SK-N-SH (cell line): ENCODE measurements around the gene GNAS. TPM values are rescaled to one million over a fixed set of nuclear protein-coding genes. Genes with fewer than 3 reads are reported as not detected.

ENCODE experiments used
- CTCF ChIA-PET: fragments of 300-600, 350-600 bp; formaldehyde crosslinking; extraction: SDS; loops from one replicate; lab custom pipeline; 2021; lab: Yijun Ruan, JAX
- POLR2A ChIA-PET: fragments of 350-600 bp; sonication (Branson Sonifier 250); formaldehyde crosslinking; extraction: SDS; loops from one replicate; lab custom pipeline; 2020; ENCODE audit warnings: antibody characterized with exemption, inconsistent platforms; lab: Yijun Ruan, JAX
- DNase-seq: peaks from one replicate; pipeline ENCODE4 v3.0.0; 2012
- H2AFZ ChIP-seq: fragments of 200-600 bp; sonication (generic); 2 replicates; pipeline ENCODE4 v1.8.1; 2016; ENCODE audit warnings: antibody characterized with exemption, mild to moderate bottlenecking, low read depth
- H3F3A ChIP-seq: fragments of 200-600 bp; sonication (generic); replicated peaks from 2 replicates; pipeline ENCODE3; 2016; ENCODE audit warnings: antibody characterized with exemption, mild to moderate bottlenecking; ENCODE audit not compliant: insufficient read depth
- H3K27ac ChIP-seq, 2 experiments: fragments of 200-500 bp in 1 of 2; fragments of 200-600 bp in 1 of 2; sonication (Bioruptor generic) in 1 of 2; sonication (generic), shearing (Covaris generic) in 1 of 2; 2 replicates each; pipeline versions ENCODE4 v1.5.1 to v1.6.1; 2014 to 2016; ENCODE audit warnings: low read depth in 2 of 2, inconsistent platforms in 1 of 2, low read length in 1 of 2, mild to moderate bottlenecking in 1 of 2, mixed read lengths in 1 of 2
- H3K27me3 ChIP-seq: fragments of 200-600 bp; sonication (generic), shearing (Covaris generic); 2 replicates; pipeline ENCODE4 v1.6.1; 2016; ENCODE audit warnings: mixed run types; ENCODE audit not compliant: insufficient read depth
- H3K36me3 ChIP-seq, 2 experiments: fragments of 200-500 bp in 1 of 2; fragments of 200-600 bp in 1 of 2; sonication (Bioruptor generic) in 1 of 2; sonication (generic) in 1 of 2; replicated peaks in 1 of 2; 2 replicates each; pipeline versions ENCODE3 to v1.5.1; 2014 to 2016; ENCODE audit warnings: low read length in 1 of 2, mild to moderate bottlenecking in 1 of 2; ENCODE audit not compliant: insufficient read depth in 2 of 2, control insufficient read depth in 1 of 2
- H3K4me1 ChIP-seq, 2 experiments: fragments of 200-500 bp in 1 of 2; fragments of 200-600 bp in 1 of 2; sonication (Bioruptor generic) in 1 of 2; sonication (generic), shearing (Covaris generic) in 1 of 2; 2 replicates each; pipeline versions ENCODE4 v1.5.1 to v1.6.1; 2014 to 2016; ENCODE audit warnings: low read depth in 1 of 2, low read length in 1 of 2, mixed run types in 1 of 2; ENCODE audit not compliant: insufficient read depth in 2 of 2, control insufficient read depth in 1 of 2
- H3K4me2 ChIP-seq: fragments of 200-600 bp; sonication (generic), shearing (Covaris generic); 2 replicates; pipeline ENCODE4 v1.6.1; 2017; ENCODE audit warnings: mixed run types
- H3K4me3 ChIP-seq, 2 experiments: fragments of 200-500 bp in 1 of 2; fragments of 200-600 bp in 1 of 2; sonication (Bioruptor generic) in 1 of 2; sonication (generic), shearing (Covaris generic) in 1 of 2; 2 replicates each; pipeline versions ENCODE4 v1.5.1 to v1.8.1; 2014 to 2016; ENCODE audit warnings: low read depth in 2 of 2, inconsistent platforms in 1 of 2, low read length in 1 of 2, mild to moderate bottlenecking in 1 of 2, mixed read lengths in 1 of 2, moderate library complexity in 1 of 2
- H3K79me2 ChIP-seq: fragments of 200-600 bp; sonication (generic); 2 replicates; pipeline ENCODE4 v1.8.1; 2017; ENCODE audit warnings: mild to moderate bottlenecking; ENCODE audit not compliant: insufficient read depth
- H3K9ac ChIP-seq: fragments of 200-600 bp; sonication (generic); 2 replicates; pipeline ENCODE4 v1.6.1; 2017; ENCODE audit warnings: mixed run types
- H3K9me2 ChIP-seq: fragments of 200-600 bp; sonication (generic); 2 replicates; pipeline ENCODE4 v1.6.1; 2017; ENCODE audit warnings: mixed run types
- H3K9me3 ChIP-seq: fragments of 200-600 bp; sonication (generic); 2 replicates; pipeline ENCODE4 v1.6.1; 2017; ENCODE audit warnings: mixed run types, mild to moderate bottlenecking, moderate library complexity
- H4K20me1 ChIP-seq: fragments of 200-600 bp; sonication (generic); 2 replicates; pipeline ENCODE4 v1.6.1; 2017; ENCODE audit warnings: mild to moderate bottlenecking, mixed run types; ENCODE audit not compliant: insufficient read depth
- CHD2 ChIP-seq: fragments of 150-350 bp; IDR thresholded peaks from 2 replicates; pipeline ENCODE4 v1.6.1; 2018; ENCODE audit warnings: low read length; ENCODE audit not compliant: partially characterized antibody
- CTCF ChIP-seq: fragments of 200-600 bp; sonication (generic); IDR thresholded peaks from 2 replicates; pipeline ENCODE4 v1.6.1; 2017; ENCODE audit warnings: antibody characterized with exemption, mild to moderate bottlenecking, moderate library complexity
- EP300 ChIP-seq, 2 experiments: IDR thresholded peaks; 2 replicates each; pipeline versions ENCODE4 v1.4.0 to v1.6.1; 2012; ENCODE audit warnings: borderline replicate concordance in 1 of 2, low read depth in 1 of 2, low read length in 1 of 2
- FOSL2 ChIP-seq: IDR thresholded peaks from 2 replicates; pipeline ENCODE4 v1.4.0; 2012; ENCODE audit warnings: low read depth, mild to moderate bottlenecking, moderate library complexity, borderline replicate concordance
- FOXM1 ChIP-seq: IDR thresholded peaks from 2 replicates; pipeline ENCODE4 v1.4.0; 2012; ENCODE audit warnings: low read depth, mild to moderate bottlenecking
- JUND ChIP-seq: IDR thresholded peaks from 2 replicates; pipeline ENCODE4 v1.4.0; 2012
- MXI1 ChIP-seq: IDR thresholded peaks from 2 replicates; pipeline ENCODE4 v1.6.1; 2012; ENCODE audit warnings: mild to moderate bottlenecking, low read depth, low read length, improper control_type of control experiment
- NFIC ChIP-seq: IDR thresholded peaks from 2 replicates; pipeline ENCODE4 v1.4.0; 2012; ENCODE audit warnings: borderline replicate concordance
- NRF1 ChIP-seq: IDR thresholded peaks from 2 replicates; pipeline ENCODE4 v1.6.1; 2012; ENCODE audit warnings: low read depth, mild to moderate bottlenecking, low read length
- PBX3 ChIP-seq: IDR thresholded peaks from 2 replicates; pipeline ENCODE4; 2012
- POLR2AphosphoS5 ChIP-seq: IDR thresholded peaks from 2 replicates; pipeline ENCODE4 v1.6.1; 2012; ENCODE audit warnings: low read depth, low read length
- RAD21 ChIP-seq: IDR thresholded peaks from 2 replicates; pipeline ENCODE4 v1.6.1; 2012; ENCODE audit warnings: mild to moderate bottlenecking, low read length
- RCOR1 ChIP-seq: fragments of 150-350 bp; IDR thresholded peaks from 2 replicates; pipeline ENCODE4 v1.6.1; 2017; ENCODE audit warnings: antibody characterized with exemption, low read length
- REST ChIP-seq: IDR thresholded peaks from 2 replicates; pipeline ENCODE4 v1.6.1; 2012; ENCODE audit warnings: mild to moderate bottlenecking, low read depth, low read length, moderate library complexity
- TAF1 ChIP-seq: IDR thresholded peaks from 2 replicates; pipeline ENCODE4 v1.6.1; 2012; ENCODE audit warnings: low read depth, mild to moderate bottlenecking, low read length, moderate library complexity, borderline replicate concordance
- TCF12 ChIP-seq: IDR thresholded peaks from 2 replicates; pipeline ENCODE4 v1.4.0; 2012
- USF1 ChIP-seq: IDR thresholded peaks from 2 replicates; pipeline ENCODE4 v1.4.0; 2012; ENCODE audit warnings: low read depth, borderline replicate concordance
- USF2 ChIP-seq: fragments of 150-350 bp; IDR thresholded peaks from 2 replicates; pipeline ENCODE4 v1.6.1; 2017; ENCODE audit warnings: antibody characterized with exemption, low read length, low read depth, borderline replicate concordance
- YY1 ChIP-seq: IDR thresholded peaks from 2 replicates; pipeline ENCODE4 v1.4.0; 2012; ENCODE audit warnings: low read depth, mild to moderate bottlenecking
- ZBTB33 ChIP-seq: IDR thresholded peaks from 2 replicates; pipeline ENCODE4 v1.4.0; 2012; ENCODE audit warnings: low read depth, borderline replicate concordance
- WGBS: methylation state at CpG from one replicate; pipeline ENCODE4 v1.1.6; 2017; ENCODE audit warnings: low lambda C conversion rate; 5-methylcytosine and 5-hydroxymethylcytosine counted together
- polyA plus RNA-seq, 3 experiments: library from polyadenylated mRNA; depleted of rRNA; stranded (reverse); fragments of >200 nt; gene quantifications; 2 replicates each; pipeline ENCODE4 v1.2.3, GENCODE V29; 2012

The GNAS gene
- polyA plus RNA-seq, 1 of the 3 experiments (the other 2 are of a cell fraction): 1,562 TPM

GRCh38 chr20:58870293-58871014 lies 17.9 kb downstream of the GNAS start (continued):
- TF ChIP-seq ZBTB33: no peak
- TF ChIP-seq RAD21: peak; percentile 96
- no peak for TF ChIP-seq USF2
- TF ChIP-seq, all 33 proteins: peak for 4

GRCh38 chr20:58871533-58872102 lies 19.1 kb downstream of the GNAS start:
- ChIA-PET POLR2A (interaction anchor here (1.3 kb wide), 1 partner anchor 20 kb away, joined by 3 read pairs; no protein-coding TSS in a partner anchor), CTCF (interaction anchor here (1.2 to 4.7 kb wide), 7 partner anchors 12 to 583 kb away, joined by 3 to 47 read pairs (median 12); no protein-coding TSS in a partner anchor)
- Histone ChIP-seq H3K79me2 (no peaks in the 10 kb centered on the region), H3K4me2 (no peak overlapping the region), H3K4me3 (no peak overlapping the region), H3K9me3 (no peaks in the 10 kb centered on the region), H3K36me3 (no peaks in the 10 kb centered on the region), H4K20me1 (no peaks in the 10 kb centered on the region), H3K27me3 (no peaks in the 10 kb centered on the region), H3K4me1 (peaks cover 0 to 24% of the 10 kb centered on the region in 2 experiments; a peak in 3 of 4 replicates), H3F3A (peaks cover 4% of the 10 kb centered on the region), H2AFZ (no peak overlapping the region), H3K27ac (no peak overlapping the region), H3K9ac (no peak overlapping the region), H3K9me2 (no peaks in the 10 kb centered on the region)
- no peak for DNase-seq
- WGBS: 79% methylated on average over 8 of the region's 8 CpGs
- no peak for TF ChIP-seq EP300 (IDR thresholded peaks at IDR 0.05; ENCODE audit: borderline replicate concordance in 1 of 2, low read depth in 1 of 2, low read length in 1 of 2)
- no peak for TF ChIP-seq POLR2AphosphoS5
- TF ChIP-seq FOXM1: no peak
- no peak for TF ChIP-seq MXI1
- TF ChIP-seq REST: no peak
- TF ChIP-seq PBX3: no peak
- no peak for TF ChIP-seq RCOR1
- TF ChIP-seq TAF1: no peak
- TF ChIP-seq JUND: no peak
- no peak for TF ChIP-seq NFIC
- no peak for TF ChIP-seq TCF12
- TF ChIP-seq YY1: no peak
- no peak for TF ChIP-seq USF1
- TF ChIP-seq FOSL2: no peak
- no peak for TF ChIP-seq NRF1
- TF ChIP-seq CTCF: no peak
- no peak for TF ChIP-seq CHD2
